ENCODE measurements around the gene PODN.

The PODN gene, protein sequence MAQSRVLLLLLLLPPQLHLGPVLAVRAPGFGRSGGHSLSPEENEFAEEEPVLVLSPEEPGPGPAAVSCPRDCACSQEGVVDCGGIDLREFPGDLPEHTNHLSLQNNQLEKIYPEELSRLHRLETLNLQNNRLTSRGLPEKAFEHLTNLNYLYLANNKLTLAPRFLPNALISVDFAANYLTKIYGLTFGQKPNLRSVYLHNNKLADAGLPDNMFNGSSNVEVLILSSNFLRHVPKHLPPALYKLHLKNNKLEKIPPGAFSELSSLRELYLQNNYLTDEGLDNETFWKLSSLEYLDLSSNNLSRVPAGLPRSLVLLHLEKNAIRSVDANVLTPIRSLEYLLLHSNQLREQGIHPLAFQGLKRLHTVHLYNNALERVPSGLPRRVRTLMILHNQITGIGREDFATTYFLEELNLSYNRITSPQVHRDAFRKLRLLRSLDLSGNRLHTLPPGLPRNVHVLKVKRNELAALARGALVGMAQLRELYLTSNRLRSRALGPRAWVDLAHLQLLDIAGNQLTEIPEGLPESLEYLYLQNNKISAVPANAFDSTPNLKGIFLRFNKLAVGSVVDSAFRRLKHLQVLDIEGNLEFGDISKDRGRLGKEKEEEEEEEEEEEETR

GRCh38 chr1:53061859-53062707 lies at the start of gene PODN:
PODN (plus strand) TSS chr1:53062213; CDS start chr1:53069856, 7,643 bp downstream.
- DNase-seq (ENCODE audit: low read depth): no peak
- no peak for TF ChIP-seq CTCF (conservative IDR thresholded peaks at IDR 0.05; ENCODE audit: control insufficient read depth, insufficient read depth, low read depth, low read length)
- peak within 1 kb of the TSS; percentile 44 for H3K4me3 ChIP-seq (ENCODE audit: control insufficient read depth, low read depth, low read length)

- H3K4me3 ChIP-seq (ENCODE audit: control insufficient read depth, low read depth, low read length): peak overlapping the region; percentile 71
- DNase-seq (ENCODE audit: low read depth): peak; percentile 90
- TF ChIP-seq CTCF (conservative IDR thresholded peaks at IDR 0.05; ENCODE audit: control insufficient read depth, insufficient read depth, low read depth, low read length): no peak
These were observed 47.1 kb upstream of the PODN start for GRCh38 chr1:53014791-53015507.

- peak overlapping the region; percentile 71 for H3K4me3 ChIP-seq (ENCODE audit: control insufficient read depth, low read depth, low read length)
- no peak for TF ChIP-seq CTCF (conservative IDR thresholded peaks at IDR 0.05; ENCODE audit: control insufficient read depth, insufficient read depth, low read depth, low read length)
- DNase-seq (ENCODE audit: low read depth): no peak
These were observed 46.5 kb upstream of the PODN start for GRCh38 chr1:53015508-53015860.

GRCh38 chr1:53016705-53017104 lies 45.3 kb upstream of the PODN start:
- no peak overlapping the region for H3K4me3 ChIP-seq (ENCODE audit: control insufficient read depth, low read depth, low read length)
- no peak for TF ChIP-seq CTCF (conservative IDR thresholded peaks at IDR 0.05; ENCODE audit: control insufficient read depth, insufficient read depth, low read depth, low read length)
- peak; percentile 42 for DNase-seq (ENCODE audit: low read depth)

GRCh38 chr1:53020588-53020987 lies 41.4 kb upstream of the PODN start:
- DNase-seq (ENCODE audit: low read depth): no peak
- no peak overlapping the region for H3K4me3 ChIP-seq (ENCODE audit: control insufficient read depth, low read depth, low read length)
- TF ChIP-seq CTCF (conservative IDR thresholded peaks at IDR 0.05; ENCODE audit: control insufficient read depth, insufficient read depth, low read depth, low read length): no peak

DNA sequence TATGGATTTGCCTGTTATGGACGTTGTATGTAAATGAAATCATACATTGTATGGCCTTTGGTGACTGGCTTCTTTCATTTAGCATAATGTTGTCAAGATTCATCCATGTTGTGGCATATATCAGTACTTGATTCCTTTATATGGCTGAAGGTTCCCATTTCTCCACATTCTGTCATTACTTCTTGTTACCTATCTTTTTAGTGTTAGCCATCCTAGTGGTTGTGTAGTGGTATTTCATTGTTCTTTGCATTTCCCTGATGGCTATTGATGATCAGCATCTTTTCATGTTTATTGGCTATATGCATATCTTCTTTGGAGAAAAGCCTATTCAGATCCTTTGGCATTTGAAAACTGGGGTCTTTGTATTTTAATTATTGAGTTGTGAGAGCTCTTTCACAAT lies 39.8 kb upstream of the PODN start:
- DNase-seq (ENCODE audit: low read depth): no peak
- TF ChIP-seq CTCF (conservative IDR thresholded peaks at IDR 0.05; ENCODE audit: control insufficient read depth, insufficient read depth, low read depth, low read length): no peak
- no peak overlapping the region for H3K4me3 ChIP-seq (ENCODE audit: control insufficient read depth, low read depth, low read length)

Measured in fibroblast of mammary gland (primary cell).